ENCODE measurements around the gene B3GNT3. TPM values are rescaled to one million over a fixed set of nuclear protein-coding genes. Genes with fewer than 3 reads are reported as not detected.
A peak's percentile ranks its signal among the peaks of the same experiment; 100 is the strongest.

Gene B3GNT3
- total and polyA plus RNA-seq, 2 experiments from 2014 or later = not detected

DNA sequence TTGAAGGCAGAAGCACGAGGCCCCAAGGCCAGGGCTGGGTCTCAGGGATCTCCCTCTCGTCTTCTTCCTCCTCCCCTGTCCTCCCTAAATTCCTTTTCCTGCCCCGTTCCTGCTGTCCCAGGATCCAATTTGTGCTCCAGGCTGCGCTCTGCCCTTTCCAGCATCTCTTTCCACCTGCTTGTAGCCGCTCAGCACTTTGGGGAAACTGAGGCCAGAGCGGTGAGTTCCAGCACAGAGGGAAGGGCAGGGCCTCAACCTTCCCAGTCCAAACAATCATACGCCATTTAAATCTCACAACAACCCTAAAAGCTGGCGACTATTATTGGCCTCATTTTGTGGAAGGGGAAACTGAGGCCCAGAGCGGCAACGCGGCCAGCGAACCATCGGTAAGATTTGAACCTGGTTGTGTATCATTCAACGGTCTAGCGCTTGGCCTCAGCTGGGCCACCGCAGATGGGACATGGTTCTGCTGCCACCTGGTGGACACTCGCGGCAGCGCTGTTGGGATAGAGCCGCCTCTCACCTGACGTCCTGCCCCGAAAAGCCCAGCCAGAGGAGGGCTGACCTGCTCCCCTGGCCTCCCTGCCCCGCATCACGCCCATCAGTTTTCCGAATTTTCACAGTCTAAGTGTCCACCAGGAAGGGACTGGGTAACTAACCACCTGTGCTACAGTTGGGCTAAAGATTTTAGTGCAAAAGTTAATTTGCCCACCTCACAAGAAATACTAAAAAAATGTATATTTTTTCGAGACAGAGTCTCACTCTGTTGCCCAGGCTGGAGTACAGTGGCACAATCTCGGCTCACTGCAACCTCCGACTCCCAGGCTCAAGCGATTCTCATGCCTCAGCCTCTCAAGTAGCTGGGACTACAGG lies 60.6 kb downstream of the B3GNT3 start:
- Histone ChIP-seq H3K9me2 (ENCODE audit: insufficient read depth) (no peaks in the 10 kb centered on the region), H3K9ac (no peak overlapping the region), H3K4me2 (ENCODE audit: unreplicated experiment) (no peak overlapping the region), H3K4me3 (no peak overlapping the region), H3K9me3 (ENCODE audit: low read depth) (no peaks in the 10 kb centered on the region), H3F3A (ENCODE audit: insufficient read depth) (no peaks in the 10 kb centered on the region), H3K27ac (no peak overlapping the region), H3K27me3 (replicated peaks; ENCODE audit: insufficient read depth) (no peaks in the 10 kb centered on the region), H3K36me3 (ENCODE audit: low read depth) (no peaks in the 10 kb centered on the region), H3K79me2 (ENCODE audit: insufficient read depth) (peaks cover 8% of the 10 kb centered on the region), H2AFZ (peak overlapping the region; percentile 22; the same call in 1 of the 2 replicates), H3K4me1 (ENCODE audit: insufficient read depth) (peaks cover 4% of the 10 kb centered on the region; the same call in 1 of the 2 replicates), H4K20me1 (ENCODE audit: insufficient read depth) (no peaks in the 10 kb centered on the region)
- DNase-seq = peak; percentile 78
- WGBS, 2 experiments (ENCODE audit: low coverage in 1 of 2, low lambda C conversion rate in 2 of 2, missing lambda C conversion rate in 2 of 2) = 7% methylated on average over 29 of the region's 29 CpGs
- no peak for TF ChIP-seq EZH2 (IDR thresholded peaks at IDR 0.05; ENCODE audit: insufficient read depth, poor library complexity, severe bottlenecking)
- in situ Hi-C loops (cut with MboI) = no loop called here

GRCh38 chr19:17859533-17860330 lies 64.8 kb downstream of the B3GNT3 start, which contains the start of gene RPL18A:
Gene RPL18A (plus strand): TSS chr19:17859910. CDS start chr19:17859957, 47 bp downstream.
- H3K4me1 ChIP-seq (ENCODE audit: insufficient read depth) = peaks cover 14% of the 10 kb centered on the region; the same call in 1 of the 2 replicates

DNA sequence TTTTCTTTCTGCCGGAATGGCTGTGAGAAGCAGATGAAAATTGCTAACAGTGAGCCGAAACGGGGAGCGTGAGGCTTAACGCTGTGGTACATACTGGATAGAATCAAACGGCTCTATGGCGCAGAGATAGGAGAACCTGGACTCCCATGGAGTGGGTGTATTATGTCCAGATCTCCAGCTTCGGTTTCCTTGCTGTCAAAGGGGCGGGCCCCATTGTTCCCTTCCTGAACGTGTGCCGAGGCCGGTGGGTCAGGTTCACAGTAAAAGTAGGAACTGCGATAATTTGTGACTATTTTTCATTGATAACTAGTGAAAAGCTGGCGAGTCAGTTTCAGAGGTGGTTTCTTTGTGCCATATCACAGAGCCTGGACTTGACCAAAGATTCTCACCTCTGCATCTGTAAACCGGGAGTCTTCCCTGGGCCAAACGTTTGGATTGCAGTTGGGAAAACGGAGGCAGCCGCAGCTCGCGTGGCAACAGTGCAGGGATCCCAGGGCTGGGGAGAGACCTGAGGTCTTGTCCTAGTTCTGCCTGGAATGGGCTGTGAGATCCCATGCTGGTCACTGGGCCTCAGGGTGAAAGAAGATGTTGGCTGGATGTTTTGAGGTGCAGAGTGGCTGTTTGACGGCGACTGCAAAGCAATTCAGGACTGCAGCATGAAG lies 65.5 kb downstream of the B3GNT3 start:
- Histone ChIP-seq H3K36me3 (ENCODE audit: low read depth) (peaks cover 41% of the 10 kb centered on the region; the same call in 1 of the 2 replicates), H3K9ac (peak overlapping the region; percentile 99), H3K9me3 (ENCODE audit: low read depth) (no peaks in the 10 kb centered on the region), H3K4me2 (ENCODE audit: unreplicated experiment) (peak overlapping the region; percentile 92), H3K4me1 (ENCODE audit: insufficient read depth) (peaks cover 14% of the 10 kb centered on the region; the same call in 1 of the 2 replicates), H3K4me3 (peak overlapping the region; percentile 98), H4K20me1 (ENCODE audit: insufficient read depth) (peaks cover 11% of the 10 kb centered on the region; the same call in 1 of the 2 replicates), H3F3A (ENCODE audit: insufficient read depth) (peaks cover 35% of the 10 kb centered on the region), H3K27me3 (replicated peaks; ENCODE audit: insufficient read depth) (no peaks in the 10 kb centered on the region), H3K79me2 (ENCODE audit: insufficient read depth) (peaks cover 37% of the 10 kb centered on the region), H3K9me2 (ENCODE audit: insufficient read depth) (no peaks in the 10 kb centered on the region), H3K27ac (peak overlapping the region; percentile 67), H2AFZ (no peak overlapping the region)
- in situ Hi-C loops (cut with MboI) = no loop called here
- TF ChIP-seq EZH2 (IDR thresholded peaks at IDR 0.05; ENCODE audit: insufficient read depth, poor library complexity, severe bottlenecking) (no peak), EZH2phosphoT487 (IDR thresholded peaks at IDR 0.05; ENCODE audit: insufficient read depth, low read depth) (no peak)
- WGBS, 2 experiments (ENCODE audit: low coverage in 1 of 2, low lambda C conversion rate in 2 of 2, missing lambda C conversion rate in 2 of 2) = 3 to 4% methylated on average over 22 of the region's 22 CpGs
- DNase-seq = peak; percentile 61

More at GRCh38 chr19:17859533-17860330, 64.8 kb downstream of the B3GNT3 start, which contains the start of gene RPL18A:
- Histone ChIP-seq H2AFZ (peak within 1 kb of the TSS; percentile 100), H3K9ac (peak within 1 kb of the TSS; percentile 99), H3K9me3 (ENCODE audit: low read depth) (no peaks in the 10 kb centered on the region), H4K20me1 (ENCODE audit: insufficient read depth) (peaks cover 11% of the 10 kb centered on the region; the same call in 1 of the 2 replicates), H3F3A (ENCODE audit: insufficient read depth) (peaks cover 27% of the 10 kb centered on the region), H3K36me3 (ENCODE audit: low read depth) (peaks cover 36% of the 10 kb centered on the region; the same call in 1 of the 2 replicates), H3K9me2 (ENCODE audit: insufficient read depth) (no peaks in the 10 kb centered on the region), H3K4me3 (peak within 1 kb of the TSS; percentile 98), H3K4me2 (ENCODE audit: unreplicated experiment) (peak within 1 kb of the TSS; percentile 92), H3K27me3 (replicated peaks; ENCODE audit: insufficient read depth) (no peaks in the 10 kb centered on the region), H3K27ac (peak within 1 kb of the TSS; percentile 67), H3K79me2 (ENCODE audit: insufficient read depth) (peaks cover 37% of the 10 kb centered on the region)
- TF ChIP-seq EZH2 (IDR thresholded peaks at IDR 0.05; ENCODE audit: insufficient read depth, poor library complexity, severe bottlenecking) (no peak), EZH2phosphoT487 (IDR thresholded peaks at IDR 0.05; ENCODE audit: insufficient read depth, low read depth) (no peak)
- WGBS, 2 experiments (ENCODE audit: low coverage in 1 of 2, low lambda C conversion rate in 2 of 2, missing lambda C conversion rate in 2 of 2) = 0 to 1% methylated on average over 66 of the region's 80 CpGs
- peak; percentile 100 for DNase-seq
- in situ Hi-C loops (cut with MboI) = no loop called here

- H3K9me2 ChIP-seq (ENCODE audit: insufficient read depth) = no peaks in the 10 kb centered on the region
- H3K27me3 ChIP-seq (replicated peaks; ENCODE audit: insufficient read depth) = no peaks in the 10 kb centered on the region
- H3F3A ChIP-seq (ENCODE audit: insufficient read depth) = peaks cover 40% of the 10 kb centered on the region
- peak overlapping the region; percentile 98 for H3K4me3 ChIP-seq
- 45 to 49% methylated on average over 7 of the region's 7 CpGs for WGBS, 2 experiments (ENCODE audit: low coverage in 1 of 2, low lambda C conversion rate in 2 of 2, missing lambda C conversion rate in 2 of 2)
- H3K4me2 ChIP-seq (ENCODE audit: unreplicated experiment) = peak overlapping the region; percentile 92
- peak; percentile 43 for DNase-seq
- peaks cover 37% of the 10 kb centered on the region for H3K79me2 ChIP-seq (ENCODE audit: insufficient read depth)
- H3K4me1 ChIP-seq (ENCODE audit: insufficient read depth) = peaks cover 14% of the 10 kb centered on the region; the same call in 1 of the 2 replicates
- H3K36me3 ChIP-seq (ENCODE audit: low read depth) = peaks cover 41% of the 10 kb centered on the region; the same call in 1 of the 2 replicates
- in situ Hi-C loops (cut with MboI) = no loop called here
- TF ChIP-seq EZH2 (IDR thresholded peaks at IDR 0.05; ENCODE audit: insufficient read depth, poor library complexity, severe bottlenecking) = no peak
- TF ChIP-seq EZH2phosphoT487 (IDR thresholded peaks at IDR 0.05; ENCODE audit: insufficient read depth, low read depth) = no peak
- no peak overlapping the region for H2AFZ ChIP-seq
- no peaks in the 10 kb centered on the region for H3K9me3 ChIP-seq (ENCODE audit: low read depth)
- H4K20me1 ChIP-seq (ENCODE audit: insufficient read depth) = peaks cover 11% of the 10 kb centered on the region; the same call in 1 of the 2 replicates
- peak overlapping the region; percentile 67 for H3K27ac ChIP-seq
- peak overlapping the region; percentile 99 for H3K9ac ChIP-seq
Observed at GRCh38 chr19:17860993-17861360, 66.0 kb downstream of the B3GNT3 start.
